Activated effector memory CD4-positive, alpha-beta T cell treated with Interleukin-2 at 50 U/mL for 16 hours (primary cell): ENCODE data around the gene EIF4G1.

ENCODE experiments used
- DNase-seq: peaks from one replicate; pipeline ENCODE4 v3.0.0-alpha.2; 2020

The EIF4G1 gene

GRCh38 chr3:184352897-184353545 is 38.6 kb downstream of the EIF4G1 start:
- no peak for DNase-seq

- DNase-seq, result no peak
These were observed 39.1 kb downstream of the EIF4G1 start for GRCh38 chr3:184353546-184353941.

- peak; percentile 41 for DNase-seq
These were observed 39.8 kb downstream of the EIF4G1 start for GRCh38 chr3:184354121-184354728.

GRCh38 chr3:184354754-184355153 is 40.3 kb downstream of the EIF4G1 start:
- DNase-seq, result no peak

- DNase-seq, result no peak
These were observed 41.0 kb downstream of the EIF4G1 start for GRCh38 chr3:184355261-184356040.

GRCh38 chr3:184357248-184358123 is 43.1 kb downstream of the EIF4G1 start:
- DNase-seq, result no peak

GRCh38 chr3:184358124-184358767 is 43.8 kb downstream of the EIF4G1 start:
- DNase-seq, result no peak

- no peak for DNase-seq
These were observed 44.5 kb downstream of the EIF4G1 start for GRCh38 chr3:184358921-184359350.

GRCh38 chr3:184359610-184360009 is 45.2 kb downstream of the EIF4G1 start:
- no peak for DNase-seq

GRCh38 chr3:184360070-184360928 is 45.9 kb downstream of the EIF4G1 start:
- no peak for DNase-seq

- no peak for DNase-seq
These were observed 46.6 kb downstream of the EIF4G1 start for GRCh38 chr3:184360929-184361531.

GRCh38 chr3:184361532-184361931 is 47.1 kb downstream of the EIF4G1 start, which contains the start of the genes CLCN2 and POLR2H:
Gene CLCN2, minus strand, starts transcription at chr3:184361605. Its CDS starts 126 bp downstream, at chr3:184361479.
Gene POLR2H, plus strand, starts transcription at chr3:184361710. Its CDS starts 1,783 bp downstream, at chr3:184363493.
- DNase-seq, result peak; percentile 40

GRCh38 chr3:184361932-184362667 is 47.7 kb downstream of the EIF4G1 start:
- peak; percentile 22 for DNase-seq

GRCh38 chr3:184362668-184363546 is 48.5 kb downstream of the EIF4G1 start:
- DNase-seq, result peak; percentile 89

- no peak for DNase-seq
These were observed 52.3 kb downstream of the EIF4G1 start for GRCh38 chr3:184366619-184367289.

- no peak for DNase-seq
These were observed 53.7 kb downstream of the EIF4G1 start for GRCh38 chr3:184368116-184368515.

GRCh38 chr3:184368586-184369183 is 54.3 kb downstream of the EIF4G1 start:
- DNase-seq, result no peak

- peak; percentile 41 for DNase-seq
These were observed 57.2 kb downstream of the EIF4G1 start for GRCh38 chr3:184371570-184372018.
